SK-N-MC (cell line): ENCODE results near the gene TTC21A.
"Not testable (repeated sequence)": the region's sequence is repeated elsewhere in the genome, so short reads cannot be mapped to it uniquely, and the experiment has no call there.

Experiments used
- DNase-seq: peaks from one replicate; pipeline ENCODE4 v3.0.0-alpha.2; 2011; ENCODE audit warnings: low read depth, low spot score
- H3K27ac ChIP-seq: fragments of 200-600 bp; sonication (generic); 2 replicates; pipeline ENCODE4 v1.5.1; 2016; ENCODE audit warnings: mixed run types
- H3K36me3 ChIP-seq: fragments of 200-600 bp; sonication (generic); 2 replicates; pipeline ENCODE4 v1.6.1; 2017; ENCODE audit warnings: antibody characterized with exemption, low read length, mixed read lengths; ENCODE audit not compliant: insufficient read depth
- H3K4me3 ChIP-seq: fragments of 200-600 bp; sonication (generic); 2 replicates; pipeline ENCODE4 v1.5.1; 2016
- H3K9ac ChIP-seq: fragments of 200-600 bp; sonication (generic); 2 replicates; pipeline ENCODE4 v1.8.0; 2017; ENCODE audit warnings: mixed run types, mixed read lengths; ENCODE audit not compliant: insufficient read length
- H3K9me3 ChIP-seq: fragments of 200-600 bp; sonication (generic); 2 replicates; pipeline ENCODE4 v1.6.1; 2017; ENCODE audit warnings: low read depth, mild to moderate bottlenecking, antibody characterized with exemption, low read length, moderate library complexity, mixed read lengths
- EZH2 ChIP-seq: fragments of 200-600 bp; sonication (generic); IDR thresholded peaks from one replicate; pipeline ENCODE4 v1.6.1; 2017; ENCODE audit warnings: antibody characterized with exemption
- FOXP2 ChIP-seq: optimal IDR thresholded peaks from 2 replicates; pipeline ENCODE3; 2011; ENCODE audit warnings: mild to moderate bottlenecking, moderate library complexity; ENCODE audit not compliant: insufficient read depth; ENCODE audit errors: extremely low read length, control extremely low read depth
- POLR2AphosphoS5 ChIP-seq: IDR thresholded peaks from 2 replicates; pipeline ENCODE4 v1.6.1; 2012; ENCODE audit warnings: mild to moderate bottlenecking, low read depth, low read length, borderline replicate concordance

TTC21A gene

GRCh38 chr3:39107388-39108199 is at the start of gene TTC21A, which contains the start of gene GORASP1:
Gene TTC21A, plus strand, starts transcription at chr3:39107680. Its CDS starts 158 bp downstream, at chr3:39107838.
Gene GORASP1, minus strand, starts transcription at chr3:39107627. Its CDS starts 86 bp downstream, at chr3:39107541.
- Histone ChIP-seq H3K27ac (no peak within 1 kb of the TSS), H3K4me3 (peak within 1 kb of the TSS; percentile 79), H3K9me3 (no peaks in the 10 kb centered on the region), H3K9ac (peak within 1 kb of the TSS; percentile 67), H3K36me3 (no peaks in the 10 kb centered on the region)
- TF ChIP-seq FOXP2 (no peak), POLR2AphosphoS5 (peak; percentile 61; the same call in 1 of the 2 replicates)
- no peak for DNase-seq

GRCh38 chr3:39061228-39061627 is 46.3 kb upstream of the TTC21A start:
- H3K27ac ChIP-seq, H3K36me3 ChIP-seq, DNase-seq, H3K9me3 ChIP-seq, H3K4me3 ChIP-seq, H3K9ac ChIP-seq: not testable (repeated sequence)

GRCh38 chr3:39062180-39062579 is 45.3 kb upstream of the TTC21A start:
- Histone ChIP-seq H3K27ac (no peak overlapping the region), H3K9me3 (no peaks in the 10 kb centered on the region), H3K9ac (no peak overlapping the region), H3K4me3 (no peak overlapping the region), H3K36me3 (no peaks in the 10 kb centered on the region)
- DNase-seq = no peak
- TF ChIP-seq EZH2 (no peak), POLR2AphosphoS5 (no peak), FOXP2 (no peak)

- Histone ChIP-seq H3K9ac (no peak overlapping the region), H3K9me3 (no peaks in the 10 kb centered on the region), H3K36me3 (no peaks in the 10 kb centered on the region), H3K27ac (no peak overlapping the region), H3K4me3 (no peak overlapping the region)
- no peak for TF ChIP-seq EZH2
- no peak for TF ChIP-seq POLR2AphosphoS5
- TF ChIP-seq FOXP2 = no peak
- DNase-seq = no peak
Observed at GRCh38 chr3:39063143-39063542, 44.3 kb upstream of the TTC21A start.

GRCh38 chr3:39064646-39065045 is 42.8 kb upstream of the TTC21A start:
- TF ChIP-seq EZH2 (no peak), POLR2AphosphoS5 (no peak), FOXP2 (no peak)
- H3K4me3 ChIP-seq = no peak overlapping the region
- H3K36me3 ChIP-seq = no peaks in the 10 kb centered on the region
- no peak overlapping the region for H3K27ac ChIP-seq
- no peak for DNase-seq
- no peak overlapping the region for H3K9ac ChIP-seq
- H3K9me3 ChIP-seq = no peaks in the 10 kb centered on the region

- H3K36me3 ChIP-seq = no peaks in the 10 kb centered on the region
- DNase-seq = no peak
Observed at GRCh38 chr3:39065197-39065596, 42.3 kb upstream of the TTC21A start.

GRCh38 chr3:39067286-39067685 is 40.2 kb upstream of the TTC21A start:
- no peaks in the 10 kb centered on the region for H3K9me3 ChIP-seq
- no peaks in the 10 kb centered on the region for H3K36me3 ChIP-seq
- TF ChIP-seq EZH2 = no peak
- no peak overlapping the region for H3K9ac ChIP-seq
- no peak overlapping the region for H3K27ac ChIP-seq
- H3K4me3 ChIP-seq = no peak overlapping the region
- no peak for DNase-seq

More at GRCh38 chr3:39065197-39065596, 42.3 kb upstream of the TTC21A start:
- Histone ChIP-seq H3K9ac (no peak overlapping the region), H3K9me3 (no peaks in the 10 kb centered on the region), H3K4me3 (no peak overlapping the region), H3K27ac (no peak overlapping the region)
- TF ChIP-seq FOXP2 (no peak), POLR2AphosphoS5 (no peak), EZH2 (no peak)

GRCh38 chr3:39068556-39068955 is 38.9 kb upstream of the TTC21A start:
- Histone ChIP-seq H3K36me3 (no peaks in the 10 kb centered on the region), H3K4me3 (no peak overlapping the region), H3K9ac (no peak overlapping the region), H3K27ac (no peak overlapping the region), H3K9me3 (no peaks in the 10 kb centered on the region)
- TF ChIP-seq EZH2 = no peak
- no peak for TF ChIP-seq FOXP2
- TF ChIP-seq POLR2AphosphoS5 = no peak
- DNase-seq = no peak

GRCh38 chr3:39075910-39076309 is 31.6 kb upstream of the TTC21A start:
- Histone ChIP-seq H3K27ac (no peak overlapping the region), H3K9ac (no peak overlapping the region), H3K4me3 (no peak overlapping the region), H3K9me3 (no peaks in the 10 kb centered on the region), H3K36me3 (no peaks in the 10 kb centered on the region; the same call in 1 of the 2 replicates)
- DNase-seq = no peak
- no peak for TF ChIP-seq FOXP2
- TF ChIP-seq POLR2AphosphoS5 = no peak
- TF ChIP-seq EZH2 = no peak
